Body of pancreas (tissue), 4 donors: Measurements from ENCODE around the gene EMSY.

ENCODE experiments used
- CTCF ChIP-seq, 7 experiments: fragments of 450-650 bp in 4 of 7; fragments of 200-600 bp in 3 of 7; sonication (generic) in 3 of 7; IDR thresholded peaks; one replicate each; pipeline ENCODE4 v1.5.1; 2016 to 2019; ENCODE audit warnings: antibody characterized with exemption in 7 of 7
- POLR2A ChIP-seq, 3 donors: fragments of 450-650 bp; IDR thresholded peaks; one replicate each; pipeline ENCODE4 v1.6.1; 2016; ENCODE audit warnings: antibody characterized with exemption in 3 of 3, mild to moderate bottlenecking in 2 of 3

GRCh38 chr11:76561245-76561644 lies 116.4 kb downstream of the EMSY start:
- no peak for TF ChIP-seq CTCF (IDR thresholded peaks at IDR 0.05)
- no peak for TF ChIP-seq POLR2A (IDR thresholded peaks at IDR 0.05)
